ENCODE results near the gene ZNF281.

DNA sequence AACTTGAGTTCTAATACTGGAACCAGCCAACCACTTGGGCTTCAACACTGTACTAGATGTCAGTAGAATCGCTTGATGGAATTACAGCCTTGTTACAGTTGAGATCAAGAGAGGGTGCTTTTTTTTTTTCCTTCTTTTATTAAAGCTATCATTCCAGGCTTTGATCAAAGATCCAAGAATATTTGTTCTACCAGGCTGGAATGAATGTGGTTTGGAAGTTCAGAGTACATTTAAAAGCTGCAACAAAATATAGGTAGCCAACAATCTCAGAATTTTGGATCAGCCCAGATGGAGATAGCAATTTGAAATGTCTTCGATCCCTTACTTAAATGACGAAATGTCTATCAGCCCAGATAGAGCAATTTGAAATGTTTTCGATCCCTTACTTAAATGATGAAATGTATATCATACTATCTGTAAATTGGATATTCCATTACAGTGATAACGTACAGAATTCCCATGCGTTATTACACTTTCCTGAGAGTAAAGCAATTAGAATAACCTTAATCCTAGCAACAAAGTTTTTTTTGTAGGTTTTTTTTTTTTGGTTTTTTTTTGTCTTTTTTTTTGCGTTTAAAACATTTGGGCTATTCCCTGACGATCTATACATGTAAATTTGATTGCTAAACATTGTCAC lies 3.6 kb downstream of the ZNF281 start:
- TF ChIP-seq, protein P1, sequence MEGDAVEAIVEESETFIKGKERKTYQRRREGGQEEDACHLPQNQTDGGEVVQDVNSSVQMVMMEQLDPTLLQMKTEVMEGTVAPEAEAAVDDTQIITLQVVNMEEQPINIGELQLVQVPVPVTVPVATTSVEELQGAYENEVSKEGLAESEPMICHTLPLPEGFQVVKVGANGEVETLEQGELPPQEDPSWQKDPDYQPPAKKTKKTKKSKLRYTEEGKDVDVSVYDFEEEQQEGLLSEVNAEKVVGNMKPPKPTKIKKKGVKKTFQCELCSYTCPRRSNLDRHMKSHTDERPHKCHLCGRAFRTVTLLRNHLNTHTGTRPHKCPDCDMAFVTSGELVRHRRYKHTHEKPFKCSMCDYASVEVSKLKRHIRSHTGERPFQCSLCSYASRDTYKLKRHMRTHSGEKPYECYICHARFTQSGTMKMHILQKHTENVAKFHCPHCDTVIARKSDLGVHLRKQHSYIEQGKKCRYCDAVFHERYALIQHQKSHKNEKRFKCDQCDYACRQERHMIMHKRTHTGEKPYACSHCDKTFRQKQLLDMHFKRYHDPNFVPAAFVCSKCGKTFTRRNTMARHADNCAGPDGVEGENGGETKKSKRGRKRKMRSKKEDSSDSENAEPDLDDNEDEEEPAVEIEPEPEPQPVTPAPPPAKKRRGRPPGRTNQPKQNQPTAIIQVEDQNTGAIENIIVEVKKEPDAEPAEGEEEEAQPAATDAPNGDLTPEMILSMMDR (IDR thresholded peaks at IDR 0.05), result no peak
- TF ChIP-seq POLR2A (IDR thresholded peaks at IDR 0.05), result no peak

Measured in uterus (tissue), 2 donors.